OCI-LY7 (cell line): ENCODE data around the gene ZNF536. TPM values are rescaled to one million over a fixed set of nuclear protein-coding genes. Genes with fewer than 3 reads are reported as not detected.

ENCODE experiments used
- BruUV-seq: library from RNA; stranded (reverse); fragments of 400-500 nt; replicated peaks from 2 replicates; lab custom pipeline; 2021; lab: Mats Ljungman, UMichigan
- CTCF ChIA-PET: fragments of 300-600 bp; sonication (Branson Sonifier 250); formaldehyde crosslinking; loops from one replicate; lab custom pipeline; 2022; ENCODE audit warnings: antibody characterized with exemption; ENCODE audit not compliant: unreplicated experiment; lab: Charles Lee
- POLR2A ChIA-PET: fragments of 300-600 bp; sonication (Branson Sonifier 250); formaldehyde crosslinking; loops from one replicate; lab custom pipeline; 2022; ENCODE audit warnings: antibody characterized with exemption; lab: Charles Lee
- DNase-seq: peaks from one replicate; pipeline ENCODE4 v3.0.0-alpha.2; 2015; ENCODE audit warnings: low spot score
- H2AFZ ChIP-seq: fragments of 200-600 bp; sonication (generic), shearing (Covaris generic); 2 replicates; pipeline ENCODE4 v1.6.1; 2014; ENCODE audit warnings: mild to moderate bottlenecking, antibody characterized with exemption, low read length, moderate library complexity
- H3K27ac ChIP-seq: fragments of 200-600 bp; sonication (generic); 2 replicates; pipeline ENCODE4 v1.5.1; 2014; ENCODE audit warnings: mixed run types, low read depth, mild to moderate bottlenecking, moderate library complexity, low read length, inconsistent platforms; ENCODE audit not compliant: poor library complexity, severe bottlenecking
- H3K36me3 ChIP-seq: fragments of 200-600 bp; sonication (generic); 2 replicates; pipeline ENCODE4 v1.6.1; 2014; ENCODE audit warnings: mild to moderate bottlenecking, antibody characterized with exemption, low read length, moderate library complexity, mixed read lengths; ENCODE audit not compliant: insufficient read depth
- H3K4me1 ChIP-seq: fragments of 200-600 bp; sonication (generic); 2 replicates; pipeline ENCODE4 v1.5.1; 2014; ENCODE audit warnings: mild to moderate bottlenecking, low read length; ENCODE audit not compliant: insufficient read depth, poor library complexity, severe bottlenecking
- H3K4me2 ChIP-seq: fragments of 200-600 bp; sonication (generic); 2 replicates; pipeline ENCODE4 v1.6.1; 2014; ENCODE audit warnings: mild to moderate bottlenecking, low read length
- H3K4me3 ChIP-seq: fragments of 200-600 bp; sonication (generic); 2 replicates; pipeline ENCODE4 v1.5.1; 2014; ENCODE audit warnings: mild to moderate bottlenecking, low read depth, low read length; ENCODE audit not compliant: poor library complexity, severe bottlenecking
- H3K79me2 ChIP-seq: fragments of 200-600 bp; sonication (generic); 2 replicates; pipeline ENCODE4 v1.6.1; 2016; ENCODE audit warnings: low read depth, mild to moderate bottlenecking, low read length, moderate library complexity, mixed read lengths; ENCODE audit not compliant: insufficient read depth
- H3K9me2 ChIP-seq: fragments of 200-600 bp; sonication (generic); 2 replicates; pipeline ENCODE4 v1.6.1; 2016; ENCODE audit warnings: mild to moderate bottlenecking, low read length, mixed read lengths; ENCODE audit not compliant: insufficient read depth
- H3K9me3 ChIP-seq: fragments of 200-600 bp; sonication (generic); 2 replicates; pipeline ENCODE4 v1.6.1; 2014; ENCODE audit warnings: mild to moderate bottlenecking, mixed run types, low read length, mixed read lengths
- H4K20me1 ChIP-seq: fragments of 200-600 bp; sonication (generic); 2 replicates; pipeline ENCODE4 v1.6.1; 2014; ENCODE audit warnings: mild to moderate bottlenecking, antibody characterized with exemption, low read length, moderate library complexity, mixed read lengths; ENCODE audit not compliant: insufficient read depth
- EZH2phosphoT487 ChIP-seq: fragments of 200-600 bp; sonication (generic); IDR thresholded peaks from 2 replicates; pipeline ENCODE4 v1.6.1; 2018; ENCODE audit warnings: low read depth, borderline replicate concordance, mild to moderate bottlenecking, mixed run types, antibody characterized with exemption, low read length, moderate library complexity, mixed read lengths
- intact Hi-C: fragments of 100-400 bp; cut with micrococcal nuclease; formaldehyde crosslinking; loops from one replicate; pipeline ENCODE4 v1.10.0; 2022; ENCODE audit not compliant: unreplicated experiment
- total RNA-seq, 2 experiments: library from RNA; depleted of rRNA in 1 of 2; stranded (reverse); fragments of >200 nt in 1 of 2; shearing (Covaris generic) in 1 of 2; gene quantifications; 2 replicates each; pipeline ENCODE4 v1.2.3, GENCODE V29; 2014 to 2022
- TF ChIP-seq, protein P1 (sequence below): fragments of 200-600 bp; sonication (generic); conservative IDR thresholded peaks from 2 replicates; pipeline ENCODE4 v1.5.1; 2014; ENCODE audit warnings: mild to moderate bottlenecking, antibody characterized with exemption, low read length, moderate library complexity, mixed read lengths

The ZNF536 gene
- total RNA-seq, 2 experiments from 2014 or later, result 0.06 to 0.30 TPM

DNA sequence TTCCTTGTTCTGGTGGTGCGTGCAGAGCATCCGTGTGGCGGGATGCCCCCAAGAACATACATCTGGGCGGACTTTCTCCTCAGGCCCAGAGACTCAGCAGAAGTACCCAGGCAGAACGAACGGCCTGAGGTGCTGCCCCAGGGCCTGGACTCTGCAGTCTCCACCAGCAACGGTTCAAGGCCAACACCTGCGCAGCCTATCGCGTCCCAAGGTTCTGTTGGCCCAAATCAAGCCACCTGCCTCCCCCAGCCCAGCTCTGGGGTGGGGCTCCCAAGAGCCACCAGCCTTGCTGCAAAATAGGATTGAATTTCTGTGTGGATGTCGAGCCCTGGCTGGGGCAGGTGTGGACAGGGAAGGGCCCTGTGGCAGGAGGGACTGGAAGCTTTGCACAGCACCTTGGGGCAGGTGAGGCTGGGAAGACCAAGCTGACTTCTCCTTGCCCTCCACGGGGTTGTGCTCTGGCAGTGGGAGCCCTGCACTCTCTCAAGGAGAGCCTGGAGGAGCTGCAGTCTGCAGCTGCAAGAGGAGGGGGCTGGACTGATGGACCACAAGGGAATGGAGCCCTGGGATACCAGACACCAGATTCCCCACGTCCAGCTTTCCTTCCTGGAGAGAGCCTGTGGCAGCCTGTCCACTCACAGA lies 146.9 kb downstream of the ZNF536 start:
- DNase-seq, result no peak
- no peaks in the 10 kb centered on the region for H3K36me3 ChIP-seq
- intact Hi-C loops, result no loop called here
- no TSS peak for BruUV-seq
- no peaks in the 10 kb centered on the region for H3K4me1 ChIP-seq
- H3K4me2 ChIP-seq, result no peak overlapping the region
- no peaks in the 10 kb centered on the region for H3K9me3 ChIP-seq
- no peak overlapping the region for H3K4me3 ChIP-seq
- TF ChIP-seq, protein P1, sequence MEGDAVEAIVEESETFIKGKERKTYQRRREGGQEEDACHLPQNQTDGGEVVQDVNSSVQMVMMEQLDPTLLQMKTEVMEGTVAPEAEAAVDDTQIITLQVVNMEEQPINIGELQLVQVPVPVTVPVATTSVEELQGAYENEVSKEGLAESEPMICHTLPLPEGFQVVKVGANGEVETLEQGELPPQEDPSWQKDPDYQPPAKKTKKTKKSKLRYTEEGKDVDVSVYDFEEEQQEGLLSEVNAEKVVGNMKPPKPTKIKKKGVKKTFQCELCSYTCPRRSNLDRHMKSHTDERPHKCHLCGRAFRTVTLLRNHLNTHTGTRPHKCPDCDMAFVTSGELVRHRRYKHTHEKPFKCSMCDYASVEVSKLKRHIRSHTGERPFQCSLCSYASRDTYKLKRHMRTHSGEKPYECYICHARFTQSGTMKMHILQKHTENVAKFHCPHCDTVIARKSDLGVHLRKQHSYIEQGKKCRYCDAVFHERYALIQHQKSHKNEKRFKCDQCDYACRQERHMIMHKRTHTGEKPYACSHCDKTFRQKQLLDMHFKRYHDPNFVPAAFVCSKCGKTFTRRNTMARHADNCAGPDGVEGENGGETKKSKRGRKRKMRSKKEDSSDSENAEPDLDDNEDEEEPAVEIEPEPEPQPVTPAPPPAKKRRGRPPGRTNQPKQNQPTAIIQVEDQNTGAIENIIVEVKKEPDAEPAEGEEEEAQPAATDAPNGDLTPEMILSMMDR, result no peak
- TF ChIP-seq EZH2phosphoT487, result no peak
- no peaks in the 10 kb centered on the region for H3K79me2 ChIP-seq
- no peak overlapping the region for H3K27ac ChIP-seq
- no peaks in the 10 kb centered on the region for H4K20me1 ChIP-seq
- POLR2A ChIA-PET, result no interaction called here
- H2AFZ ChIP-seq, result no peak overlapping the region
- no peaks in the 10 kb centered on the region for H3K9me2 ChIP-seq
- CTCF ChIA-PET, result interaction anchor here (0.6 kb wide), 1 partner anchor 737 kb away, joined by 3 read pairs; no protein-coding TSS in a partner anchor

DNA sequence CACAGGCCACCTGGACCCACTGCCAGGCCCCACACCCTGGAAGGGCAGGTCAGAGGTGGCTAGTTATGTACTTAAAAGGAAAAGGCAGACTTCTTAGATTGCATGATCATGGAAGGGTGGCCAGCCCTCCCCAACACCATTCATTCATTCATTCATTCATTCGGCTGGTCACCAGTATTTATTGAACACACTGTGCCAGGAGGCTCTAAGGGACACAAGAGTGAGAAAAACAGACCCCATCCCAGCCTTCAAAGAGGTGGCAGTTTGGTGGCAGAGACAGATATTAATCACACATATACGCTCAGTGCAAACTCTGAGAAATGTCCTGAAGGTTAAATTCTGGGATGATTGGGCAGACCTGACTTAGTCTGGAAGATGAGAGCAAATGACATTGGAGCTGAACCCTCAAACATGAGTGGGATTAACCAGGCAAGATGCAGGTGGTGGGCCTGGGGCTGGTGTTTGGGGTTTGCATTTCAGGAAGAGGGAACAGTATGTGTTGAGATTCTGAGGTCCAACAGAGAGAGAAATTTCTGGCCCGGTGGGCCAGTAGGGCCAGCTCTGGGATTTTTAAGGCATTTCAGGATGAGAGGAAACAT lies 147.5 kb downstream of the ZNF536 start:
- CTCF ChIA-PET, result interaction anchor here (0.6 kb wide), 1 partner anchor 737 kb away, joined by 3 read pairs; no protein-coding TSS in a partner anchor
- intact Hi-C loops, result no loop called here
- H2AFZ ChIP-seq, result no peak overlapping the region
- no peak for DNase-seq
- no peaks in the 10 kb centered on the region for H3K9me3 ChIP-seq
- no peaks in the 10 kb centered on the region for H3K36me3 ChIP-seq
- no peak for TF ChIP-seq EZH2phosphoT487
- TF ChIP-seq, protein P1, result no peak
- H3K27ac ChIP-seq, result no peak overlapping the region
- no TSS peak for BruUV-seq
- no peak overlapping the region for H3K4me2 ChIP-seq
- POLR2A ChIA-PET, result no interaction called here
- H3K4me3 ChIP-seq, result no peak overlapping the region
- no peaks in the 10 kb centered on the region for H3K9me2 ChIP-seq
- H4K20me1 ChIP-seq, result no peaks in the 10 kb centered on the region
- H3K4me1 ChIP-seq, result no peaks in the 10 kb centered on the region
- H3K79me2 ChIP-seq, result no peaks in the 10 kb centered on the region
